Endothelial cell of umbilical vein (primary cell): ENCODE measurements around the gene ABHD8. TPM values are rescaled to one million over a fixed set of nuclear protein-coding genes. Genes with fewer than 3 reads are reported as not detected.
"Not testable (repeated sequence)": the region's sequence is repeated elsewhere in the genome, so short reads cannot be mapped to it uniquely, and the experiment has no call there.

Experiments
- BruUV-seq: library from RNA; stranded (reverse); fragments of 400-500 nt; replicated peaks from 2 replicates; lab custom pipeline; 2021; lab: Mats Ljungman, UMichigan
- CTCF ChIA-PET: fragments of 300-600, 350-600 bp; sonication (Branson Sonifier 250); formaldehyde crosslinking; loops from one replicate; lab custom pipeline; 2021; ENCODE audit warnings: antibody characterized with exemption, inconsistent platforms; lab: Charles Lee
- POLR2A ChIA-PET: fragments of 300-600, 350-600 bp; sonication (Branson Sonifier 250); formaldehyde crosslinking; loops from one replicate; lab custom pipeline; 2021; ENCODE audit warnings: antibody characterized with exemption, inconsistent platforms; lab: Charles Lee
- DNase-seq: peaks from one replicate; pipeline ENCODE4 v3.0.0-alpha.2; 2011; ENCODE audit warnings: low read depth, low spot score
- FAIRE-seq: peaks from 2 replicates; lab custom pipeline; 2011; peaks lifted over from hg19 to GRCh38; lab: Jason Lieb, UNC
- H2AFZ ChIP-seq: 2 replicates; pipeline ENCODE4 v1.6.0; 2012; ENCODE audit warnings: low read depth, low read length, control low read depth, inconsistent platforms
- H3K27ac ChIP-seq: 2 replicates; pipeline ENCODE4 v1.5.1; 2011; ENCODE audit warnings: low read depth, mild to moderate bottlenecking, control low read depth, low read length, moderate library complexity; ENCODE audit not compliant: insufficient read depth
- H3K27me3 ChIP-seq, 2 experiments: 2 replicates each; pipeline versions ENCODE4 v1.6.0 to v1.6.1; 2011; ENCODE audit warnings: low read length in 2 of 2, mixed read lengths in 1 of 2; ENCODE audit not compliant: control insufficient read depth in 2 of 2, insufficient read depth in 2 of 2
- H3K36me3 ChIP-seq, 2 experiments: 2 replicates in 1 of 2; 3 replicates in 1 of 2; pipeline ENCODE4 v1.5.1; 2011; ENCODE audit warnings: low read length in 2 of 2, mild to moderate bottlenecking in 1 of 2, moderate library complexity in 1 of 2; ENCODE audit not compliant: control insufficient read depth in 2 of 2, insufficient read depth in 2 of 2; ENCODE audit errors: extremely low read depth in 1 of 2
- H3K4me1 ChIP-seq: 3 replicates; pipeline ENCODE4 v1.5.1; 2011; ENCODE audit warnings: mild to moderate bottlenecking, low read length; ENCODE audit not compliant: control insufficient read depth, insufficient read depth; ENCODE audit errors: extremely low read depth
- H3K4me2 ChIP-seq: 2 replicates; pipeline ENCODE4 v1.6.1; 2011; ENCODE audit warnings: low read length, control low read depth, mixed read lengths; ENCODE audit not compliant: insufficient read depth
- H3K4me3 ChIP-seq, 3 experiments: fragments of 200-600 bp in 1 of 3; sonication (generic), shearing (Covaris generic) in 1 of 3; replicated peaks in 1 of 3; 2 replicates each; pipeline ENCODE4 v1.5.1; 2011 to 2016; ENCODE audit warnings: control low read depth in 3 of 3, low read length in 3 of 3, mild to moderate bottlenecking in 2 of 3, inconsistent platforms in 1 of 3, low read depth in 1 of 3, moderate library complexity in 1 of 3; ENCODE audit not compliant: insufficient read depth in 1 of 3
- H3K79me2 ChIP-seq: 2 replicates; pipeline ENCODE4 v1.6.0; 2012; ENCODE audit warnings: low read length, inconsistent platforms; ENCODE audit not compliant: control insufficient read depth, insufficient read depth
- H3K9ac ChIP-seq: replicated peaks from 2 replicates; pipeline ENCODE3; 2011; ENCODE audit warnings: low read length, control low read depth; ENCODE audit not compliant: insufficient read depth; ENCODE audit errors: extremely low read depth
- H3K9me1 ChIP-seq: replicated peaks from 3 replicates; pipeline ENCODE4 v1.6.0; 2011; ENCODE audit warnings: mild to moderate bottlenecking, low read length; ENCODE audit not compliant: control insufficient read depth, insufficient read depth; ENCODE audit errors: extremely low read depth
- H3K9me3 ChIP-seq: replicated peaks from 2 replicates; pipeline ENCODE4 v1.5.1; 2012; ENCODE audit warnings: low read length, inconsistent platforms; ENCODE audit not compliant: control insufficient read depth, insufficient read depth
- H4K20me1 ChIP-seq: replicated peaks from 2 replicates; pipeline ENCODE3; 2011; ENCODE audit warnings: mild to moderate bottlenecking, low read length; ENCODE audit not compliant: control insufficient read depth, insufficient read depth; ENCODE audit errors: extremely low read depth
- CTCF ChIP-seq, 2 donors: IDR thresholded peaks; 1 replicate in 1 of 2; 2 replicates in 1 of 2; pipeline ENCODE4 v1.5.1; 2011; ENCODE audit warnings: low read length in 2 of 2, mild to moderate bottlenecking in 2 of 2, moderate library complexity in 2 of 2, control low read depth in 1 of 2, inconsistent platforms in 1 of 2, low read depth in 1 of 2; ENCODE audit not compliant: insufficient read depth in 1 of 2; ENCODE audit errors: extremely low read depth in 1 of 2
- EZH2 ChIP-seq: IDR thresholded peaks from 2 replicates; pipeline ENCODE4 v1.6.1; 2012; ENCODE audit warnings: borderline replicate concordance, low read depth, mild to moderate bottlenecking, moderate library complexity, low read length, inconsistent platforms; ENCODE audit not compliant: severe bottlenecking
- FOS ChIP-seq: IDR thresholded peaks from 2 replicates; pipeline ENCODE4 v1.6.1; 2011; ENCODE audit warnings: mild to moderate bottlenecking, low read length, moderate library complexity, borderline replicate concordance; ENCODE audit not compliant: insufficient read depth
- GATA2 ChIP-seq: IDR thresholded peaks from 2 replicates; pipeline ENCODE4 v1.7.0; 2011; ENCODE audit warnings: low read depth, mild to moderate bottlenecking, moderate library complexity, mixed read lengths, low read length; ENCODE audit not compliant: insufficient read length, insufficient read depth
- JUN ChIP-seq: IDR thresholded peaks from 2 replicates; pipeline ENCODE4 v1.6.1; 2011; ENCODE audit warnings: borderline replicate concordance, low read depth; ENCODE audit not compliant: insufficient read length, insufficient read depth
- MAX ChIP-seq: IDR thresholded peaks from 2 replicates; pipeline ENCODE4 v1.6.1; 2011; ENCODE audit not compliant: insufficient read depth, insufficient read length
- MYC ChIP-seq: IDR thresholded peaks from one replicate; pipeline ENCODE4 v1.6.1; 2011; ENCODE audit warnings: mild to moderate bottlenecking, low read depth, low read length
- POLR2A ChIP-seq: IDR thresholded peaks from 2 replicates; pipeline ENCODE4 v1.6.1; 2012; ENCODE audit warnings: low read depth, mild to moderate bottlenecking, control low read depth, low read length
- dilution Hi-C: fragments of 300-500 bp; cut with MboI; formaldehyde crosslinking; loops from one replicate; pipeline ENCODE4 v1.15.0; 2019; ENCODE audit warnings: low sequenced_read_pairs; ENCODE audit not compliant: extremely low pct_ligation_motif_present
- intact Hi-C: fragments of 100-400 bp; cut with micrococcal nuclease; formaldehyde crosslinking; loops from one replicate; pipeline ENCODE4 v1.10.0; 2022
- polyA plus RNA-seq, 4 experiments: library from polyadenylated mRNA; depleted of rRNA in 3 of 4; stranded (reverse) in 3 of 4; unstranded in 1 of 4; fragments of >200 nt; gene quantifications; 2 replicates each; pipeline versions ENCODE4 v1.2.1 to v1.2.3, GENCODE V29; 2011 to 2012; ENCODE audit warnings: missing spikeins in 1 of 4
- total RNA-seq: library from RNA; stranded (reverse); gene quantifications from 2 replicates; pipeline ENCODE4 v1.2.3, GENCODE V29; 2021

The ABHD8 gene
- total and polyA plus RNA-seq, 2 donors (not counting 3 experiments of a cell fraction or from before 2014, with no cell fraction given) = 5.9 to 8.7 TPM

- no peak overlapping the region for H3K4me3 ChIP-seq
- no peak overlapping the region for H3K9ac ChIP-seq
- DNase-seq (no peak), FAIRE-seq (no peak)
- POLR2A ChIA-PET = no interaction called here
- no peaks in the 10 kb centered on the region for H3K4me1 ChIP-seq
- TF ChIP-seq FOS (no peak), GATA2 (no peak), MAX (no peak), EZH2 (no peak), JUN (no peak), POLR2A (no peak), CTCF (IDR thresholded peaks at IDR 0.05; ENCODE audit: extremely low read depth in 1 of 2, insufficient read depth in 1 of 2, low read depth in 1 of 2, low read length in 2 of 2) (no peak), MYC (no peak)
- H3K27me3 ChIP-seq = no peaks in the 10 kb centered on the region
- H3K9me3 ChIP-seq = no peaks in the 10 kb centered on the region
- H3K79me2 ChIP-seq = no peaks in the 10 kb centered on the region
- dilution Hi-C loops = no loop called here
- intact Hi-C loops = no loop called here
- CTCF ChIA-PET = no interaction called here
- H3K27ac ChIP-seq = no peak overlapping the region
- no peaks in the 10 kb centered on the region for H4K20me1 ChIP-seq
- no TSS peak for BruUV-seq
- H3K9me1 ChIP-seq = no peaks in the 10 kb centered on the region
- no peak overlapping the region for H2AFZ ChIP-seq
- no peak overlapping the region for H3K4me2 ChIP-seq
- H3K36me3 ChIP-seq = peaks cover 10 to 33% of the 10 kb centered on the region in 2 experiments
These were observed 27.6 kb downstream of the ABHD8 start for GRCh38 chr19:17275441-17276175.

- dilution Hi-C loops, H4K20me1 ChIP-seq, H3K27ac ChIP-seq, DNase-seq, H2AFZ ChIP-seq, CTCF ChIA-PET, H3K79me2 ChIP-seq, intact Hi-C loops, H3K4me3 ChIP-seq, H3K4me2 ChIP-seq, H3K9me1 ChIP-seq, H3K9ac ChIP-seq, H3K27me3 ChIP-seq, FAIRE-seq, H3K9me3 ChIP-seq, POLR2A ChIA-PET, BruUV-seq, H3K4me1 ChIP-seq: not testable (repeated sequence)
- peaks cover 10 to 35% of the 10 kb centered on the region in 2 experiments for H3K36me3 ChIP-seq
These were observed 28.3 kb downstream of the ABHD8 start for GRCh38 chr19:17274892-17275291.
